Keratinocyte (primary cell): ENCODE data around the gene VPS41. TPM values are rescaled to one million over a fixed set of nuclear protein-coding genes. Genes with fewer than 3 reads are reported as not detected.

Experiments used
- DNase-seq: peaks from one replicate; pipeline ENCODE4 v3.0.0-alpha.2; 2011; ENCODE audit warnings: low read depth, missing footprints, low spot score
- FAIRE-seq: peaks from 2 replicates; lab custom pipeline; 2011; peaks lifted over from hg19 to GRCh38; lab: Jason Lieb, UNC
- H2AFZ ChIP-seq: 2 replicates; pipeline ENCODE4 v1.6.0; 2012; ENCODE audit warnings: low read length, control low read depth, inconsistent platforms; ENCODE audit not compliant: control insufficient read depth
- H3K27ac ChIP-seq: 2 replicates; pipeline ENCODE4 v1.5.1; 2011; ENCODE audit warnings: low read length; ENCODE audit not compliant: control insufficient read depth, insufficient read depth
- H3K27me3 ChIP-seq: 3 replicates; pipeline ENCODE4 v1.6.0; 2011; ENCODE audit warnings: low read length; ENCODE audit not compliant: control insufficient read depth, insufficient read depth; ENCODE audit errors: extremely low read depth
- H3K36me3 ChIP-seq, 2 experiments: 2 replicates in 1 of 2; 3 replicates in 1 of 2; pipeline ENCODE4 v1.5.1; 2011; ENCODE audit warnings: low read length in 2 of 2, mild to moderate bottlenecking in 1 of 2; ENCODE audit not compliant: control insufficient read depth in 2 of 2, insufficient read depth in 2 of 2; ENCODE audit errors: extremely low read depth in 1 of 2
- H3K4me1 ChIP-seq: 3 replicates; pipeline ENCODE4 v1.5.1; 2011; ENCODE audit warnings: low read length; ENCODE audit not compliant: control insufficient read depth, insufficient read depth; ENCODE audit errors: extremely low read depth
- H3K4me2 ChIP-seq: 3 replicates; pipeline ENCODE4 v1.6.0; 2011; ENCODE audit warnings: low read depth, low read length; ENCODE audit not compliant: control insufficient read depth, insufficient read depth; ENCODE audit errors: extremely low read depth
- H3K4me3 ChIP-seq, 3 experiments: fragments of 200-600 bp in 1 of 3; sonication (generic) in 1 of 3; 2 replicates in 2 of 3; 3 replicates in 1 of 3; pipeline ENCODE4 v1.5.1; 2011 to 2016; ENCODE audit warnings: low read length in 3 of 3, mild to moderate bottlenecking in 3 of 3, control low read depth in 2 of 3, inconsistent platforms in 1 of 3, low read depth in 1 of 3, mixed read lengths in 1 of 3, mixed run types in 1 of 3, moderate library complexity in 1 of 3; ENCODE audit not compliant: control insufficient read depth in 2 of 3, insufficient read depth in 2 of 3; ENCODE audit errors: extremely low read depth in 1 of 3
- H3K79me2 ChIP-seq: 2 replicates; pipeline ENCODE4 v1.6.0; 2012; ENCODE audit warnings: low read length; ENCODE audit not compliant: control insufficient read depth, insufficient read depth
- H3K9ac ChIP-seq: 3 replicates; pipeline ENCODE4 v1.6.0; 2011; ENCODE audit warnings: low read length; ENCODE audit not compliant: control insufficient read depth, insufficient read depth; ENCODE audit errors: extremely low read depth
- H3K9me1 ChIP-seq: 3 replicates; pipeline ENCODE4 v1.6.0; 2011; ENCODE audit warnings: low read length; ENCODE audit not compliant: control insufficient read depth, insufficient read depth; ENCODE audit errors: extremely low read depth
- H3K9me3 ChIP-seq: 2 replicates; pipeline ENCODE4 v1.5.1; 2012; ENCODE audit warnings: low read depth, low read length; ENCODE audit not compliant: control insufficient read depth
- H4K20me1 ChIP-seq: 3 replicates; pipeline ENCODE4 v1.6.0; 2011; ENCODE audit warnings: low read length; ENCODE audit not compliant: control insufficient read depth, insufficient read depth; ENCODE audit errors: extremely low read depth
- CTCF ChIP-seq, 3 experiments: IDR thresholded peaks in 1 of 3; conservative IDR thresholded peaks in 1 of 3; optimal IDR thresholded peaks in 1 of 3; 2 replicates in 2 of 3; 3 replicates in 1 of 3; pipeline versions ENCODE3 to v1.5.1; 2011; ENCODE audit warnings: low read length in 3 of 3, mild to moderate bottlenecking in 3 of 3, moderate library complexity in 2 of 3, control low read depth in 1 of 3, inconsistent platforms in 1 of 3; ENCODE audit not compliant: insufficient read depth in 2 of 3; ENCODE audit errors: extremely low read depth in 1 of 3
- EZH2 ChIP-seq: IDR thresholded peaks from one replicate; pipeline ENCODE4 v1.6.1; 2012; ENCODE audit warnings: inconsistent platforms, mild to moderate bottlenecking, low read length, moderate library complexity
- dilution Hi-C: fragments of 300-500 bp; cut with MboI; formaldehyde crosslinking; loops from one replicate; pipeline ENCODE4 v1.7.0; 2020; ENCODE audit warnings: low sequenced_read_pairs; ENCODE audit not compliant: extremely low pct_ligation_motif_present
- polyA plus RNA-seq, 5 experiments: library from polyadenylated mRNA; depleted of rRNA in 3 of 5; stranded (reverse) in 3 of 5; stranded (forward) in 1 of 5; unstranded in 1 of 5; fragments of >200 nt; gene quantifications; 1 replicate in 1 of 5; 2 replicates in 3 of 5; 3 replicates in 1 of 5; pipeline versions ENCODE4 v1.2.1 to v1.2.3, GENCODE V29; 2011 to 2012; ENCODE audit warnings: missing spikeins in 2 of 5, low read depth in 1 of 5, low replicate concordance in 1 of 5

Gene VPS41
- polyA plus RNA-seq, 1 donor (not counting 4 experiments of a cell fraction or from before 2014, with no cell fraction given): 38.1 TPM

GRCh38 chr7:38838725-38839385, 70.1 kb downstream of the VPS41 start:
- dilution Hi-C loops: no loop called here
- no peak overlapping the region for H3K4me3 ChIP-seq
- no peak overlapping the region for H2AFZ ChIP-seq
- H3K27me3 ChIP-seq: no peaks in the 10 kb centered on the region
- DNase-seq (no peak), FAIRE-seq (no peak)
- no peaks in the 10 kb centered on the region for H3K79me2 ChIP-seq
- H3K36me3 ChIP-seq: no peaks in the 10 kb centered on the region
- no peak overlapping the region for H3K27ac ChIP-seq
- H3K4me2 ChIP-seq: no peak overlapping the region
- H3K9ac ChIP-seq: no peak overlapping the region
- no peak for TF ChIP-seq CTCF (optimal IDR thresholded peaks at IDR 0.05 in 1 of 3, IDR thresholded peaks at IDR 0.05 in 1 of 3, conservative IDR thresholded peaks at IDR 0.05 in 1 of 3; ENCODE audit: extremely low read depth in 1 of 3, insufficient read depth in 2 of 3, low read length in 3 of 3)
- no peak for TF ChIP-seq EZH2
- H3K9me3 ChIP-seq: no peaks in the 10 kb centered on the region
- no peaks in the 10 kb centered on the region for H4K20me1 ChIP-seq
- no peaks in the 10 kb centered on the region for H3K4me1 ChIP-seq
- no peaks in the 10 kb centered on the region for H3K9me1 ChIP-seq

GRCh38 chr7:38834357-38834756, 74.6 kb downstream of the VPS41 start:
- Histone ChIP-seq H3K9me3 (no peaks in the 10 kb centered on the region), H3K79me2 (no peaks in the 10 kb centered on the region), H3K9me1 (no peaks in the 10 kb centered on the region), H3K27ac (no peak overlapping the region), H3K4me1 (no peaks in the 10 kb centered on the region), H3K27me3 (no peaks in the 10 kb centered on the region), H3K4me2 (no peak overlapping the region), H3K9ac (no peak overlapping the region), H3K4me3 (no peak overlapping the region), H2AFZ (no peak overlapping the region), H3K36me3 (no peaks in the 10 kb centered on the region), H4K20me1 (no peaks in the 10 kb centered on the region)
- dilution Hi-C loops: no loop called here
- FAIRE-seq (no peak), DNase-seq (no peak)
- TF ChIP-seq EZH2 (no peak), CTCF (optimal IDR thresholded peaks at IDR 0.05 in 1 of 3, IDR thresholded peaks at IDR 0.05 in 1 of 3, conservative IDR thresholded peaks at IDR 0.05 in 1 of 3; ENCODE audit: extremely low read depth in 1 of 3, insufficient read depth in 2 of 3, low read length in 3 of 3) (no peak)
